Measurements from ENCODE around the gene XRCC5. TPM values are rescaled to one million over a fixed set of nuclear protein-coding genes. Genes with fewer than 3 reads are reported as not detected.

The XRCC5 gene
- total RNA-seq, 1 donor from 2014 or later = 190 TPM

Other genes with a start within 250 kb of the XRCC5 start
- gene MREG, start 95.8 kb upstream of the XRCC5 start, total RNA-seq = 7.7 and 10.3 TPM in 2 replicates
- gene PECR, start 27.5 kb upstream of the XRCC5 start, total RNA-seq = 6.2 and 6.5 TPM in 2 replicates
- gene TMEM169, start 27.4 kb upstream of the XRCC5 start, total RNA-seq = 0.29 and 1.8 TPM in 2 replicates

All from glomerular endothelial cell (primary cell).